HCT116 (cell line): Measurements from ENCODE around the gene TRNP1. TPM values are rescaled to one million over a fixed set of nuclear protein-coding genes. Genes with fewer than 3 reads are reported as not detected.
A peak's percentile ranks its signal among the peaks of the same experiment; 100 is the strongest.

Experiments
- ATAC-seq: fragments of 200-7000 bp; cut with Tn5 transposase; 2 replicates; pipeline ENCODE4 v1.9.1; 2020; ENCODE audit warnings: mild to moderate bottlenecking, moderate library complexity
- BruUV-seq: library from RNA; stranded (reverse); fragments of 400-500 nt; replicated peaks from 2 replicates; lab custom pipeline; 2021; lab: Mats Ljungman, UMichigan
- CTCF ChIA-PET: fragments of 300-600 bp; sonication (Branson Sonifier 250); formaldehyde crosslinking; loops from one replicate; lab custom pipeline; 2021; ENCODE audit warnings: antibody characterized with exemption; lab: Charles Lee
- POLR2A ChIA-PET: fragments of 300-600, 350-600 bp; sonication (Branson Sonifier 250); formaldehyde crosslinking; loops from one replicate; lab custom pipeline; 2021; ENCODE audit warnings: antibody characterized with exemption; lab: Charles Lee
- RAD21 ChIA-PET, 2 experiments: fragments of 300-600 bp; sonication (Branson Sonifier 250); formaldehyde crosslinking; loops; one replicate each; lab custom pipeline; 2023; ENCODE audit warnings: low total read pairs in 2 of 2; ENCODE audit not compliant: uncharacterized antibody in 2 of 2, unreplicated experiment in 2 of 2, low non-redundant PET in 1 of 2; lab: Charles Lee
- DNase-seq: peaks from one replicate; pipeline ENCODE4 v3.0.0-alpha.2; 2010; ENCODE audit warnings: low read depth, low spot score
- H2AFZ ChIP-seq: fragments of 200-600 bp; shearing (Covaris generic), sonication (generic); 2 replicates; pipeline ENCODE4 v1.6.1; 2017; ENCODE audit warnings: low read depth, mixed run types, mixed read lengths, antibody characterized with exemption, low read length; ENCODE audit not compliant: poor library complexity, severe bottlenecking
- H3K27ac ChIP-seq: 2 replicates; pipeline ENCODE4 v1.5.1; 2012; ENCODE audit warnings: low read depth, low read length
- H3K27me3 ChIP-seq: fragments of 200-600 bp; sonication (generic); 2 replicates; pipeline ENCODE4 v1.6.1; 2016; ENCODE audit warnings: mixed run types, low read length, mixed read lengths; ENCODE audit not compliant: insufficient read depth
- H3K36me3 ChIP-seq, 2 experiments: fragments of 200-500 bp in 1 of 2; fragments of 200-600 bp in 1 of 2; sonication (Bioruptor generic) in 1 of 2; sonication (generic) in 1 of 2; 2 replicates each; pipeline versions ENCODE4 v1.5.1 to v1.6.1; 2014 to 2016; ENCODE audit warnings: low read length in 2 of 2, inconsistent platforms in 1 of 2, mixed read lengths in 1 of 2, mixed run types in 1 of 2; ENCODE audit not compliant: insufficient read depth in 2 of 2, control insufficient read depth in 1 of 2
- H3K4me1 ChIP-seq, 2 experiments: fragments of 200-600 bp in 1 of 2; sonication (generic) in 1 of 2; 2 replicates each; pipeline versions ENCODE4 v1.5.1 to v1.6.1; 2012 to 2017; ENCODE audit warnings: low read length in 2 of 2, inconsistent platforms in 1 of 2, mild to moderate bottlenecking in 1 of 2, mixed read lengths in 1 of 2, mixed run types in 1 of 2, moderate library complexity in 1 of 2; ENCODE audit not compliant: insufficient read depth in 2 of 2, control insufficient read depth in 1 of 2
- H3K4me2 ChIP-seq: fragments of 200-600 bp; sonication (generic); 2 replicates; pipeline ENCODE4 v1.6.1; 2017; ENCODE audit warnings: mixed run types, low read length, mixed read lengths
- H3K4me3 ChIP-seq, 2 experiments: fragments of 200-600 bp in 1 of 2; sonication (generic) in 1 of 2; replicated peaks in 1 of 2; 2 replicates each; pipeline ENCODE4 v1.5.1; 2011 to 2016; ENCODE audit warnings: low read length in 2 of 2, control low read depth in 1 of 2, low read depth in 1 of 2, mild to moderate bottlenecking in 1 of 2, mixed read lengths in 1 of 2, mixed run types in 1 of 2
- H3K79me2 ChIP-seq: fragments of 200-600 bp; sonication (generic); 2 replicates; pipeline ENCODE4 v1.6.1; 2017; ENCODE audit warnings: mild to moderate bottlenecking, mixed run types, low read length, moderate library complexity, mixed read lengths; ENCODE audit not compliant: insufficient read depth
- H3K9ac ChIP-seq: fragments of 200-600 bp; sonication (generic); 2 replicates; pipeline ENCODE4 v1.6.1; 2016; ENCODE audit warnings: low read length, mixed read lengths
- H3K9me2 ChIP-seq: fragments of 200-600 bp; sonication (generic), shearing (Covaris generic); 2 replicates; pipeline ENCODE4 v1.6.1; 2017; ENCODE audit warnings: mixed run types, mild to moderate bottlenecking, moderate library complexity; ENCODE audit not compliant: insufficient read depth
- H3K9me3 ChIP-seq, 2 experiments: fragments of 200-500 bp in 1 of 2; fragments of 200-600 bp in 1 of 2; sonication (Bioruptor generic) in 1 of 2; sonication (generic) in 1 of 2; 2 replicates each; pipeline ENCODE4 v1.6.1; 2014 to 2017; ENCODE audit warnings: low read length in 2 of 2, mixed read lengths in 2 of 2, inconsistent platforms in 1 of 2, low read depth in 1 of 2, mild to moderate bottlenecking in 1 of 2, mixed run types in 1 of 2, moderate library complexity in 1 of 2; ENCODE audit not compliant: control insufficient read depth in 1 of 2, insufficient read depth in 1 of 2
- H4K20me1 ChIP-seq: fragments of 200-600 bp; sonication (generic), shearing (Covaris generic); 2 replicates; pipeline ENCODE4 v1.6.1; 2017; ENCODE audit warnings: mixed run types, mild to moderate bottlenecking, moderate library complexity; ENCODE audit not compliant: insufficient read depth
- CTCF ChIP-seq, 3 experiments: fragments of 200-600 bp in 1 of 3; sonication (generic) in 1 of 3; IDR thresholded peaks in 2 of 3; conservative IDR thresholded peaks in 1 of 3; 2 replicates each; pipeline ENCODE4 v1.5.1; 2012 to 2017; ENCODE audit warnings: low read depth in 2 of 3, low read length in 2 of 3, antibody characterized with exemption in 1 of 3, borderline replicate concordance in 1 of 3, control low read depth in 1 of 3, mild to moderate bottlenecking in 1 of 3, mixed read lengths in 1 of 3, mixed run types in 1 of 3, moderate library complexity in 1 of 3; ENCODE audit not compliant: insufficient read depth in 1 of 3
- ELF1 ChIP-seq: IDR thresholded peaks from 2 replicates; pipeline ENCODE4 v1.6.1; 2012; ENCODE audit warnings: low read depth, borderline replicate concordance
- FOSL1 ChIP-seq: IDR thresholded peaks from 2 replicates; pipeline ENCODE4 v1.6.1; 2012; ENCODE audit warnings: low read depth
- POLR2A ChIP-seq: IDR thresholded peaks from 2 replicates; pipeline ENCODE4 v1.7.0; 2011; ENCODE audit warnings: borderline replicate concordance; ENCODE audit not compliant: insufficient read depth, insufficient read length; ENCODE audit errors: extremely low read depth
- ZFX ChIP-seq: fragments of 450-650 bp; IDR thresholded peaks from 2 replicates; pipeline ENCODE4 v1.6.1; 2017
- intact Hi-C: fragments of 100-400 bp; cut with micrococcal nuclease; formaldehyde crosslinking; loops from 2 replicates; pipeline ENCODE4 v1.10.0; 2022
- total RNA-seq: library from RNA; stranded (reverse); gene quantifications from one replicate; pipeline ENCODE4 v1.2.1, GENCODE V29; 2021; ENCODE audit not compliant: unreplicated experiment
- TF ChIP-seq, protein P1 (sequence below): IDR thresholded peaks from 2 replicates; pipeline ENCODE4 v1.6.1; 2011; ENCODE audit warnings: mild to moderate bottlenecking, low read length, moderate library complexity; ENCODE audit not compliant: insufficient replicate concordance; ENCODE audit errors: extremely low read depth

Gene TRNP1
- total RNA-seq, 1 experiment from 2014 or later = 76.9 TPM

DNA sequence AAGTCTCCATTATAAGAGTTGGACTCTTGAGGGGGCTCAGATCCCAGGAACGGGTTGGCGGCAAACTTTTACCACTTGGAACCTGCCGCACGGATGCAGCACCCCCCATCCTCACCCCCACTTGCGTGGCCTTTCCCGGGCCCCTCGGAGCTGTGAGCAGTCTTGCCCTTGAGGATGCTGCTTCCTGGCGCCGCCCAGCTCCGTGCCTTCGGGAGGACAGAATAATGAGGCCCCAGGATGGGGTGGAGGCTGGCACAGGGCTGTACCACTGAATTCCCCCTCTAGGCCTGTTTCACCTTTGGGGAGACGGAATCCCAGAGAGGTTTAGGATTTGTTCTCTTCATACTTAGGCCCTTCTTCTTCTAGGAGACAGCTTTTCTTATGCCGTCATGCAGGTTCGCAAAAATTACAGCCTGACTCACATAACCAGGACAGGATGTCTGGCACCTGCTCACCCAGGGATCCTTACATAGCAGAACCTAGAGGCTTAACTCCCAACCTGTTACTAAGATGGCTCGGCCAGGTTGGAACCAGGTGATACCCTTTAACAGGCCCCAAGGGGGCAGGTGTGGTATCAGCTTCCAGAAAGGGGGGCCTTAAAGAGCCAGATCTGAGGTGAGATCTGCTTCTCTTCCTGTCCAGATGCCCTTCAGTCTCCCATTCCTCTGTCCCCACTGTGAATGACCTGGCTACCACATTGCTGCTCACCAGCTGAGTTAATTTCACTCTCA is 1.5 kb downstream of the TRNP1 start:
- Histone ChIP-seq H3K4me3 (peak overlapping the region; percentile 84 to 85), H3K4me1 (peaks cover 74 to 87% of the 10 kb centered on the region in 2 experiments), H3K27me3 (no peaks in the 10 kb centered on the region), H3K9me2 (no peaks in the 10 kb centered on the region), H3K36me3 (no peaks in the 10 kb centered on the region), H3K9ac (peak overlapping the region; percentile 89), H2AFZ (no peak overlapping the region), H3K27ac (peak overlapping the region; percentile 85), H3K79me2 (peaks cover 33% of the 10 kb centered on the region), H4K20me1 (peaks cover 7% of the 10 kb centered on the region; the same call in 1 of the 2 replicates), H3K9me3 (no peaks in the 10 kb centered on the region), H3K4me2 (peak overlapping the region; percentile 90)
- ChIA-PET RAD21 (interaction anchor here in 1 of 2 experiments (1.6 kb wide), 1 partner anchor 28 kb away, joined by 7 read pairs; no protein-coding TSS in a partner anchor), POLR2A (interaction anchor here (1.0 to 2.2 kb wide), 4 partner anchors 14 to 130 kb away, joined by 3 to 8 read pairs (median 5); partner anchors contain the start of genes KDF1 and TENT5B), CTCF (no interaction called here)
- intact Hi-C loops = loop anchor here (5.0 kb wide), 1 partner anchor 52 kb away; no protein-coding TSS in a partner anchor
- DNase-seq (no peak), ATAC-seq (no peak)
- BruUV-seq = TSS peak; percentile 52
- no peak for TF ChIP-seq POLR2A
- TF ChIP-seq CTCF (IDR thresholded peaks at IDR 0.05 in 2 of 3, conservative IDR thresholded peaks at IDR 0.05 in 1 of 3; ENCODE audit: borderline replicate concordance in 1 of 3, insufficient read depth in 1 of 3, low read depth in 2 of 3, low read length in 2 of 3) = 0 out of 6 replicates have a peak, but pooled peaks of 1 of the 3 experiments have one; percentile 4
- TF ChIP-seq ZFX = no peak

- DNase-seq = no peak
- peak overlapping the region; percentile 89 for H3K9ac ChIP-seq
- peaks cover 33% of the 10 kb centered on the region for H3K79me2 ChIP-seq
- H3K4me2 ChIP-seq = peak overlapping the region; percentile 90
- TF ChIP-seq, protein P1, sequence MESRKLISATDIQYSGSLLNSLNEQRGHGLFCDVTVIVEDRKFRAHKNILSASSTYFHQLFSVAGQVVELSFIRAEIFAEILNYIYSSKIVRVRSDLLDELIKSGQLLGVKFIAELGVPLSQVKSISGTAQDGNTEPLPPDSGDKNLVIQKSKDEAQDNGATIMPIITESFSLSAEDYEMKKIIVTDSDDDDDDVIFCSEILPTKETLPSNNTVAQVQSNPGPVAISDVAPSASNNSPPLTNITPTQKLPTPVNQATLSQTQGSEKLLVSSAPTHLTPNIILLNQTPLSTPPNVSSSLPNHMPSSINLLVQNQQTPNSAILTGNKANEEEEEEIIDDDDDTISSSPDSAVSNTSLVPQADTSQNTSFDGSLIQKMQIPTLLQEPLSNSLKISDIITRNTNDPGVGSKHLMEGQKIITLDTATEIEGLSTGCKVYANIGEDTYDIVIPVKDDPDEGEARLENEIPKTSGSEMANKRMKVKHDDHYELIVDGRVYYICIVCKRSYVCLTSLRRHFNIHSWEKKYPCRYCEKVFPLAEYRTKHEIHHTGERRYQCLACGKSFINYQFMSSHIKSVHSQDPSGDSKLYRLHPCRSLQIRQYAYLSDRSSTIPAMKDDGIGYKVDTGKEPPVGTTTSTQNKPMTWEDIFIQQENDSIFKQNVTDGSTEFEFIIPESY = no peak
- TF ChIP-seq ELF1 (no peak), FOSL1 (no peak)
- peaks cover 7% of the 10 kb centered on the region; the same call in 1 of the 2 replicates for H4K20me1 ChIP-seq
- H3K27me3 ChIP-seq = no peaks in the 10 kb centered on the region
- ChIA-PET POLR2A (interaction anchor here (0.8 to 4.1 kb wide), 4 partner anchors 14 to 39 kb away, joined by 4 to 26 read pairs (median 14); partner anchors contain the start of gene TENT5B), CTCF (interaction anchor here (2.4 to 4.6 kb wide), 4 partner anchors 9 to 101 kb away, joined by 18 to 44 read pairs (median 32); no protein-coding TSS in a partner anchor), RAD21 (interaction anchor here in 1 of 2 experiments (0.9 to 1.4 kb wide), 2 partner anchors 29 to 101 kb away, joined by 3 to 4 read pairs; no protein-coding TSS in a partner anchor)
- H3K9me2 ChIP-seq = no peaks in the 10 kb centered on the region
- H3K4me3 ChIP-seq = peak overlapping the region; percentile 84 to 85
- intact Hi-C loops = loop anchor here (2.0 to 5.0 kb wide), 2 partner anchors 35 to 51 kb away; no protein-coding TSS in a partner anchor
- H2AFZ ChIP-seq = no peak overlapping the region
- no peaks in the 10 kb centered on the region for H3K9me3 ChIP-seq
- BruUV-seq = no TSS peak
- H3K36me3 ChIP-seq = no peaks in the 10 kb centered on the region
- ATAC-seq = no peak
- peak overlapping the region; percentile 85 for H3K27ac ChIP-seq
- peaks cover 75 to 87% of the 10 kb centered on the region in 2 experiments for H3K4me1 ChIP-seq
Measured at GRCh38 chr1:26996024-26996423, 2.5 kb downstream of the TRNP1 start.
